OCI-LY1 (cell line): Measurements from ENCODE around the gene NUP214.

Source experiments
- H2AFZ ChIP-seq: fragments of 200-600 bp; sonication (generic), shearing (Covaris generic); 2 replicates; pipeline ENCODE4 v1.6.0; 2014; ENCODE audit warnings: antibody characterized with exemption, mild to moderate bottlenecking, low read length
- H3F3A ChIP-seq: fragments of 200-600 bp; sonication (generic), shearing (Covaris generic); 2 replicates; pipeline ENCODE4 v1.6.0; 2014; ENCODE audit warnings: mild to moderate bottlenecking, antibody characterized with exemption, low read length, moderate library complexity; ENCODE audit not compliant: insufficient read depth
- H3K27ac ChIP-seq: fragments of 200-600 bp; sonication (generic); 2 replicates; pipeline ENCODE4 v1.5.1; 2014; ENCODE audit warnings: low read length, mixed run types, mild to moderate bottlenecking, low read depth; ENCODE audit not compliant: poor library complexity, severe bottlenecking
- H3K27me3 ChIP-seq: fragments of 200-600 bp; sonication (generic); 2 replicates; pipeline ENCODE4 v1.6.0; 2014; ENCODE audit warnings: antibody characterized with exemption, mild to moderate bottlenecking, low read length, moderate library complexity; ENCODE audit not compliant: insufficient read depth
- H3K36me3 ChIP-seq: fragments of 200-600 bp; sonication (generic); 2 replicates; pipeline ENCODE4 v1.6.1; 2014; ENCODE audit warnings: mild to moderate bottlenecking, antibody characterized with exemption, low read length, moderate library complexity, mixed read lengths; ENCODE audit not compliant: insufficient read depth
- H3K4me1 ChIP-seq: fragments of 200-600 bp; sonication (generic); 2 replicates; pipeline ENCODE4 v1.5.1; 2014; ENCODE audit warnings: mild to moderate bottlenecking, low read length, moderate library complexity; ENCODE audit not compliant: insufficient read depth, severe bottlenecking
- H3K4me2 ChIP-seq: fragments of 200-600 bp; sonication (generic), shearing (Covaris generic); 2 replicates; pipeline ENCODE4 v1.6.1; 2014; ENCODE audit warnings: low read length
- H3K4me3 ChIP-seq: fragments of 200-600 bp; sonication (generic); 2 replicates; pipeline ENCODE4 v1.5.1; 2014; ENCODE audit warnings: low read length, low read depth, mild to moderate bottlenecking, mixed read lengths; ENCODE audit not compliant: poor library complexity, severe bottlenecking
- H3K79me2 ChIP-seq: fragments of 200-600 bp; shearing (Covaris generic); 2 replicates; pipeline ENCODE4 v1.6.1; 2016; ENCODE audit warnings: mixed run types, low read length, mixed read lengths; ENCODE audit not compliant: insufficient read depth
- H3K9ac ChIP-seq: fragments of 200-600 bp; sonication (generic), shearing (Covaris generic); 2 replicates; pipeline ENCODE4 v1.6.1; 2014; ENCODE audit warnings: mild to moderate bottlenecking, low read length, mixed read lengths
- H3K9me2 ChIP-seq: fragments of 200-600 bp; sonication (generic), shearing (Covaris generic); 2 replicates; pipeline ENCODE4 v1.6.1; 2014; ENCODE audit warnings: low read depth, mild to moderate bottlenecking, low read length, mixed read lengths
- H3K9me3 ChIP-seq: fragments of 200-600 bp; shearing (Covaris generic); 2 replicates; pipeline ENCODE4 v1.6.1; 2014; ENCODE audit warnings: low read length, mixed read lengths
- H4K20me1 ChIP-seq: fragments of 200-600 bp; sonication (generic), shearing (Covaris generic); 2 replicates; pipeline ENCODE4 v1.6.0; 2016; ENCODE audit warnings: mild to moderate bottlenecking, low read length; ENCODE audit not compliant: insufficient read depth
- EZH2 ChIP-seq: fragments of 200-600 bp; sonication (generic), shearing (Covaris generic); IDR thresholded peaks from 2 replicates; pipeline ENCODE4 v1.8.0; 2017; ENCODE audit warnings: borderline replicate concordance, mixed run types, mild to moderate bottlenecking, antibody characterized with exemption, low read length, moderate library complexity, mixed read lengths
- TF ChIP-seq, protein P1 (sequence below): fragments of 200-600 bp; sonication (generic), shearing (Covaris generic); IDR thresholded peaks from 2 replicates; pipeline ENCODE4 v1.5.1; 2017; ENCODE audit warnings: mild to moderate bottlenecking, antibody characterized with exemption, low read length, moderate library complexity, mixed read lengths

The NUP214 gene

DNA sequence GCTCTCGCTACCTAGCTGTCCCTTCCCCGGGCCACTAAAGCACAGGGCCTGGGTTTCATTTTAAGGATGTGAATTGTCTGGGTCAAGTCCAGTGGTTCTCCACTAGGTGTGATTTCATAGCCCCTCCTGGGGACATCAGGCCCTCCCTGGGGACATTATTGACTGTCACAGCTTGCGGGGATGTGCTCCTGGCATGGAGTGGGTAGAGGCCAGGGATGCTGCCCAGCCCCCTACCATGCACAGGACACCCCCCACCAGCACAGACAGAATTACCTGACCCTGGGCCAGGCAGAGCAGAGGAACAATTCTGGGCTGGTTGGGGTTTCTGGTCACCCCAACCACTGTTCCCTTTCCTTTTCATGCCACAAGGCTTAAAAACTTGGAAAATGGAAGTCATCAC is 146.8 kb downstream of the NUP214 start:
- no peaks in the 10 kb centered on the region; the same call in 1 of the 2 replicates for H3K36me3 ChIP-seq
- H3K4me2 ChIP-seq = peak overlapping the region; percentile 15; the same call in 1 of the 2 replicates
- H2AFZ ChIP-seq = no peak overlapping the region
- H3F3A ChIP-seq = no peaks in the 10 kb centered on the region
- H3K4me1 ChIP-seq = peaks cover 81% of the 10 kb centered on the region
- H3K9me2 ChIP-seq = no peaks in the 10 kb centered on the region
- 0 out of 2 replicates have a peak, but pooled peaks cover 5% of the 10 kb centered on the region for H3K79me2 ChIP-seq
- H3K9me3 ChIP-seq = no peaks in the 10 kb centered on the region
- H3K4me3 ChIP-seq = no peak overlapping the region
- no peaks in the 10 kb centered on the region for H4K20me1 ChIP-seq
- TF ChIP-seq, protein P1, sequence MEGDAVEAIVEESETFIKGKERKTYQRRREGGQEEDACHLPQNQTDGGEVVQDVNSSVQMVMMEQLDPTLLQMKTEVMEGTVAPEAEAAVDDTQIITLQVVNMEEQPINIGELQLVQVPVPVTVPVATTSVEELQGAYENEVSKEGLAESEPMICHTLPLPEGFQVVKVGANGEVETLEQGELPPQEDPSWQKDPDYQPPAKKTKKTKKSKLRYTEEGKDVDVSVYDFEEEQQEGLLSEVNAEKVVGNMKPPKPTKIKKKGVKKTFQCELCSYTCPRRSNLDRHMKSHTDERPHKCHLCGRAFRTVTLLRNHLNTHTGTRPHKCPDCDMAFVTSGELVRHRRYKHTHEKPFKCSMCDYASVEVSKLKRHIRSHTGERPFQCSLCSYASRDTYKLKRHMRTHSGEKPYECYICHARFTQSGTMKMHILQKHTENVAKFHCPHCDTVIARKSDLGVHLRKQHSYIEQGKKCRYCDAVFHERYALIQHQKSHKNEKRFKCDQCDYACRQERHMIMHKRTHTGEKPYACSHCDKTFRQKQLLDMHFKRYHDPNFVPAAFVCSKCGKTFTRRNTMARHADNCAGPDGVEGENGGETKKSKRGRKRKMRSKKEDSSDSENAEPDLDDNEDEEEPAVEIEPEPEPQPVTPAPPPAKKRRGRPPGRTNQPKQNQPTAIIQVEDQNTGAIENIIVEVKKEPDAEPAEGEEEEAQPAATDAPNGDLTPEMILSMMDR = no peak
- TF ChIP-seq EZH2 = no peak
- no peaks in the 10 kb centered on the region for H3K27me3 ChIP-seq
- peak overlapping the region; percentile 41 for H3K27ac ChIP-seq
- H3K9ac ChIP-seq = no peak overlapping the region

DNA sequence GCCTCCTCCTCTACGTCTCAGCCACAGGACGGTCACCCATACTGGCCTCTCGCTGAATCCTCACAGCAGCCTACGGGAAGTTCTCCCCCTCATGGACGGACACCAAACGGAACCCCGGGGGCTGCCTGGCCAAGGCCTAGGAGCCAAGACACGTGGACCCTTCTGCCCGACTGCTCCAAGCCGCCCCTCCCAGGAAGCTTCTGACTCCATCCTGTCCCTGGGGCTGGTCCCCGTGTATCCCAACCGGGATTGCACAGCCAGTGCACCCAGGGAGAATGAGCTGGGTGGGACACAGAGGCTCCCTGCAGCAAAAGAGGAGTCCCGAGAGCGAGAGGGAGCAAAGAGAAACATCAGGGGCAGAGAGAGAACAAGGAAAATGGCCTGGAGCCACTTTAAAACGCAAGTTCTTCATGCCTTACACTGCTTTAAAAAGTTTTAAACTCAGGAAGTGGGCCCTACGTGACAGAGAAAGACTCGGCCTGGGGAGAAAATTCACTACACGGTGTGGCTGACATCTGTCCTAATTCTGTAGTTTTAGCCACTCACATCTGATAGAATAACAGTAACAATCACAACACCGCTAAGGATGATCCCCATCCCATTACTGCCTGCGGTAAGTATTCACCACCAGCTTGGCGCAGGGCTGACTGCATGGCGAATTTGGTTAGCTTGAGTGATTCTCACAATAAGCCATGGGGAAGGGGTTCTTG is 147.9 kb downstream of the NUP214 start:
- no peaks in the 10 kb centered on the region for H3F3A ChIP-seq
- H4K20me1 ChIP-seq = no peaks in the 10 kb centered on the region
- H3K4me1 ChIP-seq = peaks cover 77% of the 10 kb centered on the region
- peak overlapping the region; percentile 64 for H3K27ac ChIP-seq
- H3K4me3 ChIP-seq = peak overlapping the region; percentile 65
- H3K36me3 ChIP-seq = no peaks in the 10 kb centered on the region
- 0 out of 2 replicates have a peak, but pooled peaks cover 5% of the 10 kb centered on the region for H3K79me2 ChIP-seq
- H3K9ac ChIP-seq = peak overlapping the region; percentile 69; the same call in 1 of the 2 replicates
- no peaks in the 10 kb centered on the region for H3K27me3 ChIP-seq
- peak overlapping the region; percentile 53 for H3K4me2 ChIP-seq
- TF ChIP-seq EZH2 = no peak
- TF ChIP-seq, protein P1 = no peak
- no peaks in the 10 kb centered on the region for H3K9me2 ChIP-seq
- H2AFZ ChIP-seq = no peak overlapping the region
- no peaks in the 10 kb centered on the region for H3K9me3 ChIP-seq

DNA sequence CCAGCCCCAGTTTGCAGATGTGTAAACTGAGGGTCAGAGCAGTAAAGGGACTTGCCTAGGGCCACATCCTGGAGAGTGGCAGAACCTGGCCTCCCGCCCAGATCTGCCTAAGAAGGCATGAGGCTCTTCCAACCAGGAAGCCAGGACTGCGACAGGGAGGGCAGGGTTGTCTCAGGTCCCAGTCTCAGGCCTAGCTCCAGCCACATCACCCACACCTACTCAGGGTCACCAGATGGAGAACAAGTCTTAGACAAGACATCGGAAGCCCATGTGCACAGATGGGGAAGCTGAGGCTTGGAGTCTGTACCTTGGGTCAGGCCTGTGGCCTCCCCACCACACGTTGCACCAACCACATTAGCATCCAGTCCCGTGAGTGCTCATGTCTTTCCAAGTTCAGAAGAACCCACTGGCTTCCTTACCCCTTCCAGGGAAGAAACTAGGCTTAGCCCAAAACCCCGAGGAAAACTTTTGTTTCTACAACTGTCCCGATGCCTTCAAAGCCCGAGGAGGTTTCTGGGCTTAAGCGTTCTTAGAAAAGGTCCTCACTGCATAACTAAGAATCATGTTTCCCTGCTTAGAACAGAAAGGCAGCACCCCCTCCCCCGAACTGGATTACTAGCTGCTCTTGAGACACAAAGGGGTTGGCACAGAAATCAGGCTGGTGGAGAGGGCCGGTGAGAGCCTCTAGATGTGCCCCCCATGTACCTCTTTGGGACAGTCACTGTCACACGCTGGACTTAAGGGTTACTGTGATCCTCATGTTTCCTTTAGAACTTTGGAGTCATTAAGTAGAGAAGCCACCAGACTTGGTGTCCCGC is 148.7 kb downstream of the NUP214 start:
- TF ChIP-seq EZH2 = no peak
- TF ChIP-seq, protein P1 = no peak
- H3F3A ChIP-seq = no peaks in the 10 kb centered on the region; the same call in 1 of the 2 replicates
- H3K79me2 ChIP-seq = 0 out of 2 replicates have a peak, but pooled peaks cover 5% of the 10 kb centered on the region
- no peaks in the 10 kb centered on the region; the same call in 1 of the 2 replicates for H3K27me3 ChIP-seq
- H3K36me3 ChIP-seq = no peaks in the 10 kb centered on the region
- H4K20me1 ChIP-seq = no peaks in the 10 kb centered on the region
- peak overlapping the region; percentile 53 for H3K4me2 ChIP-seq
- no peaks in the 10 kb centered on the region for H3K9me2 ChIP-seq
- H3K9ac ChIP-seq = peak overlapping the region; percentile 69
- no peaks in the 10 kb centered on the region for H3K9me3 ChIP-seq
- H3K4me3 ChIP-seq = peak overlapping the region; percentile 65
- H2AFZ ChIP-seq = no peak overlapping the region
- H3K27ac ChIP-seq = peak overlapping the region; percentile 64
- H3K4me1 ChIP-seq = peaks cover 72% of the 10 kb centered on the region
